ENCODE results near the gene MEPCE. TPM values are rescaled to one million over a fixed set of nuclear protein-coding genes. Genes with fewer than 3 reads are reported as not detected.

MEPCE gene
- total and polyA plus RNA-seq, 9 of the 15 experiments (the other 6 are each of a cell fraction or from before 2014, with no cell fraction given), result 10.9 to 76.3 (median 44.1) TPM

DNA sequence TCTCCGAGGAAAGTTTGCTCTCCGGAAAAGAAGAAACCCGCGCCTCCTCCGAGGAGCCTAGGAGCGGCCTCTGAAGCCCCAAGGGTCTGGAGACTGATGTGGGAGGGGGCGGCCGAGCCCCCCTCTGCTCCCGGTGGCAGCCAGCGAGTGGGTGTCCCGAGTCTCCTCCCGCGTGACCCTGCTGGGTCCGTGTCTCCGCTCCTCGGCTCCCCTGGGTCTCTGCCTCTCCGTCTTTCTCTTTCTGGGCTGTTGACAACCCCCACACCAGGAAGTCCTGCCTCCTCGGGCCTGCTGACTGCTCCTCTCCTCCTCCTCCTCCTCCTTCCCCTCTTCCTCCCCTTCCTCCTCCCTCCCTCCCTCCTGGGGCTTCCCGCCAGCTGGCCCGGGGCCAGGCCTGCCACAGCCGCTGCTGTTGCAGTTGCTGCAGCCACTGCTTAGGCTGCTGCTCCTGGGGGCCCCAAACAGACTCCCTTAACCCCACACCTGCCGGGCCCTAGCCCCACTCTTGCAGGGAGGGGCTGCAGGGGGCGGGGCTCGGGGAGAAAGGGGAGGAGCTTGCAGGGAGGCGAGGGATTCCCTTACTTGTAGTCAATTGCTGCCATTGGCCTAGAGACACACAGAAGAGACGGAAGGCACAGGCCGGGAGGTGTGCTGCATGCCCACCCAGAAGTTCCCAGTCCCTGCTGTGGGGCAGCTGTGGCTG, 49.5 kb downstream of the MEPCE start, which contains the start of gene TSC22D4 (continued):
- TF ChIP-seq, protein P1, sequence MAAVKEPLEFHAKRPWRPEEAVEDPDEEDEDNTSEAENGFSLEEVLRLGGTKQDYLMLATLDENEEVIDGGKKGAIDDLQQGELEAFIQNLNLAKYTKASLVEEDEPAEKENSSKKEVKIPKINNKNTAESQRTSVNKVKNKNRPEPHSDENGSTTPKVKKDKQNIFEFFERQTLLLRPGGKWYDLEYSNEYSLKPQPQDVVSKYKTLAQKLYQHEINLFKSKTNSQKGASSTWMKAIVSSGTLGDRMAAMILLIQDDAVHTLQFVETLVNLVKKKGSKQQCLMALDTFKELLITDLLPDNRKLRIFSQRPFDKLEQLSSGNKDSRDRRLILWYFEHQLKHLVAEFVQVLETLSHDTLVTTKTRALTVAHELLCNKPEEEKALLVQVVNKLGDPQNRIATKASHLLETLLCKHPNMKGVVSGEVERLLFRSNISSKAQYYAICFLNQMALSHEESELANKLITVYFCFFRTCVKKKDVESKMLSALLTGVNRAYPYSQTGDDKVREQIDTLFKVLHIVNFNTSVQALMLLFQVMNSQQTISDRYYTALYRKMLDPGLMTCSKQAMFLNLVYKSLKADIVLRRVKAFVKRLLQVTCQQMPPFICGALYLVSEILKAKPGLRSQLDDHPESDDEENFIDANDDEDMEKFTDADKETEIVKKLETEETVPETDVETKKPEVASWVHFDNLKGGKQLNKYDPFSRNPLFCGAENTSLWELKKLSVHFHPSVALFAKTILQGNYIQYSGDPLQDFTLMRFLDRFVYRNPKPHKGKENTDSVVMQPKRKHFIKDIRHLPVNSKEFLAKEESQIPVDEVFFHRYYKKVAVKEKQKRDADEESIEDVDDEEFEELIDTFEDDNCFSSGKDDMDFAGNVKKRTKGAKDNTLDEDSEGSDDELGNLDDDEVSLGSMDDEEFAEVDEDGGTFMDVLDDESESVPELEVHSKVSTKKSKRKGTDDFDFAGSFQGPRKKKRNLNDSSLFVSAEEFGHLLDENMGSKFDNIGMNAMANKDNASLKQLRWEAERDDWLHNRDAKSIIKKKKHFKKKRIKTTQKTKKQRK (IDR thresholded peaks at IDR 0.05; ENCODE audit: borderline replicate concordance, low read depth, low read length), result no peak
- TF ChIP-seq C11orf30 (IDR thresholded peaks at IDR 0.05; ENCODE audit: low read depth) (peak; percentile 32; the same call in 1 of the 2 replicates), EGR1 (conservative IDR thresholded peaks at IDR 0.05) (peak; percentile 84), SETDB1 (IDR thresholded peaks at IDR 0.05; ENCODE audit: low read length) (no peak), ZNF217 (CRISPR knock-in tag; IDR thresholded peaks at IDR 0.05) (no peak), RBM14 (IDR thresholded peaks at IDR 0.05; ENCODE audit: borderline replicate concordance, insufficient read depth, low read depth, low read length) (no peak), SAFB (IDR thresholded peaks at IDR 0.05; ENCODE audit: borderline replicate concordance, low read depth, low read length) (no peak), RBM39 (optimal IDR thresholded peaks at IDR 0.05; ENCODE audit: low read depth, low read length) (no peak), ARID1B (IDR thresholded peaks at IDR 0.05) (peak; percentile 89), IFI16 (CRISPR knock-in tag; IDR thresholded peaks at IDR 0.05) (no peak), ZFP1 (CRISPR knock-in tag; IDR thresholded peaks at IDR 0.05) (no peak), YBX1 (IDR thresholded peaks at IDR 0.05) (no peak), NFYB (IDR thresholded peaks at IDR 0.05; ENCODE audit: extremely low read depth, insufficient read length) (no peak), ETV5 (CRISPR knock-in tag; IDR thresholded peaks at IDR 0.05; ENCODE audit: low read depth) (peak; percentile 62; the same call in 1 of the 2 replicates), ZNF766 (CRISPR knock-in tag; conservative IDR thresholded peaks at IDR 0.05) (no peak), EP400 (IDR thresholded peaks at IDR 0.05) (peak; percentile 89), SMAD3 (CRISPR knock-in tag; conservative IDR thresholded peaks at IDR 0.05) (no peak), DDX20 (tag; IDR thresholded peaks at IDR 0.05; ENCODE audit: low read depth) (no peak), ZNF253 (CRISPR knock-in tag; conservative IDR thresholded peaks at IDR 0.05) (no peak), ZNF76 (CRISPR knock-in tag; IDR thresholded peaks at IDR 0.05; ENCODE audit: borderline replicate concordance) (no peak), ZNF785 (CRISPR knock-in tag; IDR thresholded peaks at IDR 0.05) (no peak)
- TF ChIP-seq, protein P2, sequence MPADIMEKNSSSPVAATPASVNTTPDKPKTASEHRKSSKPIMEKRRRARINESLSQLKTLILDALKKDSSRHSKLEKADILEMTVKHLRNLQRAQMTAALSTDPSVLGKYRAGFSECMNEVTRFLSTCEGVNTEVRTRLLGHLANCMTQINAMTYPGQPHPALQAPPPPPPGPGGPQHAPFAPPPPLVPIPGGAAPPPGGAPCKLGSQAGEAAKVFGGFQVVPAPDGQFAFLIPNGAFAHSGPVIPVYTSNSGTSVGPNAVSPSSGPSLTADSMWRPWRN (IDR thresholded peaks at IDR 0.05; ENCODE audit: low read depth), result 0 out of 2 replicates have a peak, but pooled peaks have one; percentile 27
- TF ChIP-seq, protein P3, sequence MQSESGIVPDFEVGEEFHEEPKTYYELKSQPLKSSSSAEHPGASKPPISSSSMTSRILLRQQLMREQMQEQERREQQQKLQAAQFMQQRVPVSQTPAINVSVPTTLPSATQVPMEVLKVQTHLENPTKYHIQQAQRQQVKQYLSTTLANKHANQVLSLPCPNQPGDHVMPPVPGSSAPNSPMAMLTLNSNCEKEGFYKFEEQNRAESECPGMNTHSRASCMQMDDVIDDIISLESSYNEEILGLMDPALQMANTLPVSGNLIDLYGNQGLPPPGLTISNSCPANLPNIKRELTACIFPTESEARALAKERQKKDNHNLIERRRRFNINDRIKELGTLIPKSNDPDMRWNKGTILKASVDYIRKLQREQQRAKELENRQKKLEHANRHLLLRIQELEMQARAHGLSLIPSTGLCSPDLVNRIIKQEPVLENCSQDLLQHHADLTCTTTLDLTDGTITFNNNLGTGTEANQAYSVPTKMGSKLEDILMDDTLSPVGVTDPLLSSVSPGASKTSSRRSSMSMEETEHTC (IDR thresholded peaks at IDR 0.05), result peak; percentile 62; the same call in 1 of the 2 replicates
- TF ChIP-seq, protein P4, sequence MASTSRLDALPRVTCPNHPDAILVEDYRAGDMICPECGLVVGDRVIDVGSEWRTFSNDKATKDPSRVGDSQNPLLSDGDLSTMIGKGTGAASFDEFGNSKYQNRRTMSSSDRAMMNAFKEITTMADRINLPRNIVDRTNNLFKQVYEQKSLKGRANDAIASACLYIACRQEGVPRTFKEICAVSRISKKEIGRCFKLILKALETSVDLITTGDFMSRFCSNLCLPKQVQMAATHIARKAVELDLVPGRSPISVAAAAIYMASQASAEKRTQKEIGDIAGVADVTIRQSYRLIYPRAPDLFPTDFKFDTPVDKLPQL (IDR thresholded peaks at IDR 0.05; ENCODE audit: extremely low read depth, insufficient read length), result no peak
